Prostate gland (tissue), 2 donors: ENCODE results near the gene PLA2G4F. TPM values are rescaled to one million over a fixed set of nuclear protein-coding genes. Genes with fewer than 3 reads are reported as not detected.

ENCODE experiments used
- DNase-seq: peaks from one replicate; pipeline ENCODE4 v3.0.0-alpha.2; 2019; ENCODE audit warnings: low spot score
- H3K27ac ChIP-seq, 2 donors: fragments of 200-600 bp; sonication (generic); 2 replicates each; pipeline ENCODE4 v1.5.1; 2017 to 2019
- H3K27me3 ChIP-seq: fragments of 200-600 bp; sonication (generic); replicated peaks from 2 replicates; pipeline ENCODE4 v1.5.1; 2019; ENCODE audit not compliant: insufficient read depth
- H3K36me3 ChIP-seq, 2 donors: fragments of 200-600 bp; sonication (generic); 1 replicate in 1 of 2; 2 replicates in 1 of 2; pipeline versions ENCODE4 v1.5.1 to v1.8.1; 2017 to 2019
- H3K4me1 ChIP-seq: fragments of 200-600 bp; sonication (generic); replicated peaks from 2 replicates; pipeline ENCODE4 v1.5.1; 2019
- H3K4me3 ChIP-seq, 2 donors: fragments of 200-600 bp; sonication (generic); 2 replicates each; pipeline ENCODE4 v1.5.1; 2017 to 2019
- H3K9me3 ChIP-seq: fragments of 200-600 bp; sonication (generic); 2 replicates; pipeline ENCODE4 v1.5.1; 2017
- CTCF ChIP-seq, 4 experiments: fragments of 200-600 bp in 2 of 4; fragments of 450-650 bp in 2 of 4; sonication (generic) in 2 of 4; IDR thresholded peaks; 1 replicate in 3 of 4; 2 replicates in 1 of 4; pipeline ENCODE4 v1.5.1; 2016 to 2019; ENCODE audit warnings: antibody characterized with exemption in 4 of 4, mild to moderate bottlenecking in 2 of 4, moderate library complexity in 2 of 4
- POLR2A ChIP-seq: fragments of 450-650 bp; IDR thresholded peaks from one replicate; pipeline ENCODE4 v1.6.1; 2016; ENCODE audit warnings: antibody characterized with exemption, mild to moderate bottlenecking
- POLR2AphosphoS5 ChIP-seq: sonication (generic); formaldehyde crosslinking; IDR thresholded peaks from one replicate; pipeline ENCODE4 v1.6.1; 2017; ENCODE audit warnings: antibody characterized with exemption
- WGBS: methylation state at CpG from one replicate; pipeline ENCODE4 v1.1.5; 2018; 5-methylcytosine and 5-hydroxymethylcytosine counted together
- intact Hi-C: fragments of 100-400 bp; cut with DNase I; formaldehyde crosslinking; loops from one replicate; pipeline ENCODE4 v1.14.2; 2022
- total RNA-seq, 2 donors: library from RNA; depleted of rRNA; stranded (reverse); fragments of >200 nt; gene quantifications; one replicate each; pipeline ENCODE4 v1.1.0, GENCODE V29; 2016

PLA2G4F gene
- total RNA-seq, 2 donors from 2014 or later: 16.0 to 36.9 TPM

- Histone ChIP-seq H3K27ac (no peak overlapping the region), H3K4me1 (no peaks in the 10 kb centered on the region), H3K4me3 (no peak overlapping the region), H3K36me3 (no peaks in the 10 kb centered on the region), H3K9me3 (no peaks in the 10 kb centered on the region), H3K27me3 (no peaks in the 10 kb centered on the region)
- intact Hi-C loops: no loop called here
- TF ChIP-seq POLR2A (no peak), CTCF (IDR thresholded peaks at IDR 0.05) (no peak), POLR2AphosphoS5 (no peak)
- 95% methylated on average over 7 of the region's 7 CpGs for WGBS
- no peak for DNase-seq
These were observed 15.2 kb downstream of the PLA2G4F start for GRCh38 chr15:42141246-42141645.

- TF ChIP-seq POLR2A: no peak
- TF ChIP-seq POLR2AphosphoS5: no peak
- TF ChIP-seq CTCF (IDR thresholded peaks at IDR 0.05): no peak
- Histone ChIP-seq H3K4me1 (no peaks in the 10 kb centered on the region), H3K36me3 (no peaks in the 10 kb centered on the region), H3K9me3 (no peaks in the 10 kb centered on the region), H3K27ac (no peak overlapping the region), H3K27me3 (no peaks in the 10 kb centered on the region), H3K4me3 (no peak overlapping the region)
- intact Hi-C loops: no loop called here
- no peak for DNase-seq
- 85% methylated on average over 8 of the region's 8 CpGs for WGBS
These were observed 15.9 kb downstream of the PLA2G4F start for GRCh38 chr15:42140383-42141070.

GRCh38 chr15:42139596-42139995 lies 16.8 kb downstream of the PLA2G4F start:
- H3K9me3 ChIP-seq: no peaks in the 10 kb centered on the region
- 79% methylated on average over 6 of the region's 6 CpGs for WGBS
- no peaks in the 10 kb centered on the region for H3K4me1 ChIP-seq
- no peaks in the 10 kb centered on the region for H3K27me3 ChIP-seq
- H3K27ac ChIP-seq: no peak overlapping the region
- DNase-seq: no peak
- H3K4me3 ChIP-seq: no peak overlapping the region
- TF ChIP-seq POLR2AphosphoS5 (no peak), CTCF (IDR thresholded peaks at IDR 0.05) (no peak), POLR2A (no peak)
- intact Hi-C loops: loop anchor here (5.0 kb wide), 2 partner anchors 72 to 147 kb away; no protein-coding TSS in a partner anchor
- H3K36me3 ChIP-seq: no peaks in the 10 kb centered on the region

- no peaks in the 10 kb centered on the region for H3K36me3 ChIP-seq
- intact Hi-C loops: loop anchor here (5.0 kb wide), 2 partner anchors 72 to 147 kb away; no protein-coding TSS in a partner anchor
- no peaks in the 10 kb centered on the region for H3K27me3 ChIP-seq
- no peak for DNase-seq
- no peak for TF ChIP-seq POLR2AphosphoS5
- TF ChIP-seq CTCF (IDR thresholded peaks at IDR 0.05): no peak
- no peak for TF ChIP-seq POLR2A
- WGBS: 74% methylated on average over 3 of the region's 3 CpGs
- H3K27ac ChIP-seq: no peak overlapping the region
- no peaks in the 10 kb centered on the region for H3K9me3 ChIP-seq
- no peak overlapping the region for H3K4me3 ChIP-seq
- H3K4me1 ChIP-seq: no peaks in the 10 kb centered on the region
These were observed 17.5 kb downstream of the PLA2G4F start for GRCh38 chr15:42138968-42139386.

DNA sequence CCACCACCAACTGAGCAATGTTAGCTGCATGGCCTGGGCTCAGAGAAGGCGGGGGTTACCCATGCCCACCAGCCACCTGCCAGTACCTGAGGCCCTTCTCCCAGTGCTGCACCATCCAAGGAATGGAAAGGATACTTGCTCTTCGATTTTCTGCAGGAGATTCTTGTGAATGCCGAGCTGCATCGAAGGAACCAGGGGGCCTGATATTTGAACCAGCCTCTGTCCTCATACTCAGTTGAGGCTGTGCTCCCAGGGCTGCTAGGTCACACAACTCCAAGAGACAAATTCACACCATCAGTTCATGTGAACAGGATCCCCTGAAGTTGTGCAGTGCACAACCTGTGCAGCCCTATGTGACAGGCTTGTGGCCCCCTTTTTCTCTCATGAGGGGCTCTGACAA lies 18.0 kb downstream of the PLA2G4F start:
- no peak overlapping the region for H3K27ac ChIP-seq
- intact Hi-C loops: loop anchor here (5.0 kb wide), 2 partner anchors 71 to 146 kb away; no protein-coding TSS in a partner anchor
- DNase-seq: no peak

More for the DNA sequence above, 18.0 kb downstream of the PLA2G4F start:
- Histone ChIP-seq H3K4me3 (no peak overlapping the region), H3K4me1 (no peaks in the 10 kb centered on the region), H3K27me3 (no peaks in the 10 kb centered on the region), H3K36me3 (no peaks in the 10 kb centered on the region), H3K9me3 (no peaks in the 10 kb centered on the region)
- WGBS: 91% methylated on average over 4 of the region's 4 CpGs
- TF ChIP-seq POLR2AphosphoS5 (no peak), POLR2A (no peak), CTCF (IDR thresholded peaks at IDR 0.05) (no peak)
